Measurements from ENCODE around the gene BBS9. TPM values are rescaled to one million over a fixed set of nuclear protein-coding genes. Genes with fewer than 3 reads are reported as not detected.

BBS9 gene
- total and polyA plus RNA-seq, 2 donors from 2014 or later, result 9.0 to 23.4 TPM

DNA sequence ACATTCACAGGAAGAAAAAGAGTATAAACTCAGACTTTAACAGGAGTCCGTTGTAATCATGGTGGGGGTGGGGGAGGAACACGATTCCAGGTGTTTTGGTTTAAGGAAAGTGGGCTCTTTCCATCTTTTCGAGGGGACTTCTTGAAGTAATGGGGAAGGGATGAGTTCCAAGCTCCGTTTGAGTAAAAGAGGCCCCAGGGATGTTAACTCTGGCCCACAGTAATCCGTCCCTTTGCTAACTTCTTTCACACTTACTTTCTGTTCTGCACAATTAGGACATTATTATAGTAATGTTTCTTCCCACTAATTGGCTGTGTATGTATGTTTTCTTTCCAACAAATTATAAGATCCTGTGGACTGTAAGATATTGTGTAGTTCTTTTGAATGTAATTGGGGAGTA lies 374.4 kb downstream of the BBS9 start:
- TF ChIP-seq, protein P1, sequence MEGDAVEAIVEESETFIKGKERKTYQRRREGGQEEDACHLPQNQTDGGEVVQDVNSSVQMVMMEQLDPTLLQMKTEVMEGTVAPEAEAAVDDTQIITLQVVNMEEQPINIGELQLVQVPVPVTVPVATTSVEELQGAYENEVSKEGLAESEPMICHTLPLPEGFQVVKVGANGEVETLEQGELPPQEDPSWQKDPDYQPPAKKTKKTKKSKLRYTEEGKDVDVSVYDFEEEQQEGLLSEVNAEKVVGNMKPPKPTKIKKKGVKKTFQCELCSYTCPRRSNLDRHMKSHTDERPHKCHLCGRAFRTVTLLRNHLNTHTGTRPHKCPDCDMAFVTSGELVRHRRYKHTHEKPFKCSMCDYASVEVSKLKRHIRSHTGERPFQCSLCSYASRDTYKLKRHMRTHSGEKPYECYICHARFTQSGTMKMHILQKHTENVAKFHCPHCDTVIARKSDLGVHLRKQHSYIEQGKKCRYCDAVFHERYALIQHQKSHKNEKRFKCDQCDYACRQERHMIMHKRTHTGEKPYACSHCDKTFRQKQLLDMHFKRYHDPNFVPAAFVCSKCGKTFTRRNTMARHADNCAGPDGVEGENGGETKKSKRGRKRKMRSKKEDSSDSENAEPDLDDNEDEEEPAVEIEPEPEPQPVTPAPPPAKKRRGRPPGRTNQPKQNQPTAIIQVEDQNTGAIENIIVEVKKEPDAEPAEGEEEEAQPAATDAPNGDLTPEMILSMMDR (IDR thresholded peaks at IDR 0.05; ENCODE audit: borderline replicate concordance, extremely low read depth, insufficient read depth), result no peak
- Histone ChIP-seq H3K9me3 (ENCODE audit: control insufficient read depth in 2 of 3, insufficient read depth in 1 of 3, low read length in 3 of 3) (no peaks in the 10 kb centered on the region), H3K27me3 (ENCODE audit: control insufficient read depth, insufficient read depth, low read length) (no peaks in the 10 kb centered on the region), H3K4me1 (ENCODE audit: control insufficient read depth in 2 of 3, insufficient read depth in 2 of 3, low read depth in 1 of 3, low read length in 3 of 3) (no peaks in the 10 kb centered on the region), H3K4me3 (ENCODE audit: low read length in 3 of 3) (no peak overlapping the region), H3K36me3 (ENCODE audit: control insufficient read depth in 2 of 3, insufficient read depth in 3 of 3, low read length in 3 of 3) (no peaks in the 10 kb centered on the region), H3K9ac (ENCODE audit: low read length in 3 of 3) (no peak overlapping the region), H3K27ac (ENCODE audit: low read depth in 2 of 2, low read length in 2 of 2) (no peak overlapping the region)
- FAIRE-seq (no peak), DNase-seq (no peak)
- intact Hi-C loops (cut with DNase I), result no loop called here

DNA sequence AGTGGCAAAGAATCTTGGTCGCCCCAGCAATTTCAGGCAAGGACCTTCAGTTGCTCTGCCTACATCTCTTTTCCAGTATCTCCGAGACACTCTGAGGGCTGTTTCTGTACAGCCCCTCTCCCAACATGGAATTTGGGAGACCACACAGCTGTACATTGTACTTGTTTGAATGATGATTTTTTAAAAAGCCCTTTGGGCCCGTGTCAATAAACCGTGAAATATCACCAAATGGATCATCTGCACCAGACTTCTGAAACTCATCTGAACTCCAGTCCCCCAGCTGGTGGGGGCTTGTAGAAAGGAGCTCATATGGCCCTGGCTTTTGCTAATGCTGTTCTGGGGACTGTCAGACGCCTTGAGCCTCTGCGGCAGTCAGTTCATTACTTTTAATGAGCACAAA lies 374.9 kb downstream of the BBS9 start:
- Histone ChIP-seq H3K4me1 (ENCODE audit: control insufficient read depth in 2 of 3, insufficient read depth in 2 of 3, low read depth in 1 of 3, low read length in 3 of 3) (no peaks in the 10 kb centered on the region), H3K36me3 (ENCODE audit: control insufficient read depth in 2 of 3, insufficient read depth in 3 of 3, low read length in 3 of 3) (no peaks in the 10 kb centered on the region), H3K4me3 (ENCODE audit: low read length in 3 of 3) (no peak overlapping the region), H3K9me3 (ENCODE audit: control insufficient read depth in 2 of 3, insufficient read depth in 1 of 3, low read length in 3 of 3) (no peaks in the 10 kb centered on the region), H3K27me3 (ENCODE audit: control insufficient read depth, insufficient read depth, low read length) (no peaks in the 10 kb centered on the region), H3K9ac (ENCODE audit: low read length in 3 of 3) (no peak overlapping the region), H3K27ac (ENCODE audit: low read depth in 2 of 2, low read length in 2 of 2) (no peak overlapping the region)
- FAIRE-seq (no peak), DNase-seq (no peak)
- intact Hi-C loops (cut with DNase I), result no loop called here
- TF ChIP-seq, protein P1 (IDR thresholded peaks at IDR 0.05; ENCODE audit: borderline replicate concordance, extremely low read depth, insufficient read depth), result no peak

DNA sequence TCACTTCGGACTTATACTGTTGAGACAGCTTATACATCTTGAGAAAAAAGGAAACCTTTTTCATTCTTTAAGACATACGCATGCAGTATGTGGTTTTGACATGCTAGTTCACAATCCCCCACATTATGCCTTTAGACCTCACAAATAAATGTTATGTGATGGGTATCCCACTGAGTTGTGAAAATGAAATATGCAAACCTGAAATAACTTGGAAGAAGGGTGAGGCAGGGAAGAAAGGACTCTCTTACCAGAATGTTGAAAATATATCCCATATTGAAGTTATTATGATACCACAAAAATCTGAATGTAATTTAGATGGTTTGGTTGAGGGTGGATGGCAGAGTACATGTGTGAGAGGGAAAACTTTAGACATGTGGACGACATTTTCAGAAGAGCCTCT lies 379.8 kb downstream of the BBS9 start:
- TF ChIP-seq, protein P1 (IDR thresholded peaks at IDR 0.05; ENCODE audit: borderline replicate concordance, extremely low read depth, insufficient read depth), result no peak
- no peak for FAIRE-seq
- Histone ChIP-seq H3K9me3 (ENCODE audit: control insufficient read depth in 2 of 3, insufficient read depth in 1 of 3, low read length in 3 of 3) (no peaks in the 10 kb centered on the region), H3K27ac (ENCODE audit: low read depth in 2 of 2, low read length in 2 of 2) (no peak overlapping the region), H3K9ac (ENCODE audit: low read length in 3 of 3) (no peak overlapping the region), H3K36me3 (ENCODE audit: control insufficient read depth in 2 of 3, insufficient read depth in 3 of 3, low read length in 3 of 3) (no peaks in the 10 kb centered on the region), H3K4me1 (ENCODE audit: control insufficient read depth in 2 of 3, insufficient read depth in 2 of 3, low read depth in 1 of 3, low read length in 3 of 3) (peaks cover 0 to 6% (median 0%) of the 10 kb centered on the region in 3 donors), H3K27me3 (ENCODE audit: control insufficient read depth, insufficient read depth, low read length) (no peaks in the 10 kb centered on the region), H3K4me3 (ENCODE audit: low read length in 3 of 3) (no peak overlapping the region)
- DNase-seq, result no peak
- intact Hi-C loops (cut with DNase I), result no loop called here

DNA sequence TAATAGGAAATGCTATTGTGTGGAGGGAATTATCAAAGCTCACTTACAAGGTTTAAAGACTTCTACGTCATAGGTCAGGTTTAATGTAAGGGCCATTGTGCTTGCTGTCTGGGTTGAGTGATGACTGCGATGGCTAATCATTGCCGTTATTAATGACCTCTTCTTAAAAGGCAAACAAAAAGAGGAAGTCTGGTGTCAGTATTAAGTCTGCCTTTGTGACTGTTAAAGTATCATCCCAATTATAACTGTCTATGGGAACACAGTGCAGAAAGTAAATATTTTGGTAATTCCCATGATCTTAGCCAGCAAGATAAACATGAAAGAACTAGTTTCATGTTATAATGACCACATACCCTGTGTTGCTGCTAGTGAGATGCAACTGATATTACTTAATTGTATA lies 382.4 kb downstream of the BBS9 start:
- intact Hi-C loops (cut with DNase I), result no loop called here
- no peak overlapping the region for H3K4me3 ChIP-seq (ENCODE audit: low read length in 3 of 3)
- H3K9me3 ChIP-seq (ENCODE audit: control insufficient read depth in 2 of 3, insufficient read depth in 1 of 3, low read length in 3 of 3), result no peaks in the 10 kb centered on the region
- no peak for FAIRE-seq
- H3K4me1 ChIP-seq (ENCODE audit: control insufficient read depth in 2 of 3, insufficient read depth in 2 of 3, low read depth in 1 of 3, low read length in 3 of 3), result peaks cover 0 to 6% (median 0%) of the 10 kb centered on the region in 3 donors
- no peak overlapping the region for H3K9ac ChIP-seq (ENCODE audit: low read length in 3 of 3)
- TF ChIP-seq, protein P1 (IDR thresholded peaks at IDR 0.05; ENCODE audit: borderline replicate concordance, extremely low read depth, insufficient read depth), result no peak
- DNase-seq, result peak in 2 of 5 donors; percentile 45 to 62
- H3K27me3 ChIP-seq (ENCODE audit: control insufficient read depth, insufficient read depth, low read length), result no peaks in the 10 kb centered on the region
- no peaks in the 10 kb centered on the region for H3K36me3 ChIP-seq (ENCODE audit: control insufficient read depth in 2 of 3, insufficient read depth in 3 of 3, low read length in 3 of 3)
- H3K27ac ChIP-seq (ENCODE audit: low read depth in 2 of 2, low read length in 2 of 2), result no peak overlapping the region

All from kidney (tissue), 14 donors.